K562 (cell line): ENCODE measurements around the gene MAD1L1. TPM values are rescaled to one million over a fixed set of nuclear protein-coding genes. Genes with fewer than 3 reads are reported as not detected.

Experiments
- BCOR ChIP-seq: fragments of 450-650 bp; IDR thresholded peaks from 2 replicates; pipeline ENCODE4 v1.6.1; 2016
- MAZ ChIP-seq, 2 experiments: fragments of 450-650 bp in 1 of 2; sonication (generic) in 1 of 2; formaldehyde crosslinking; IDR thresholded peaks in 1 of 2; conservative IDR thresholded peaks in 1 of 2; 2 replicates each; pipeline versions ENCODE4 v1.4.0 to v1.5.0; 2020; ENCODE audit warnings: mild to moderate bottlenecking in 1 of 2, missing genetic modification reagents in 1 of 2
- MCM3 ChIP-seq: fragments of 450-650 bp; IDR thresholded peaks from 2 replicates; pipeline ENCODE4 v1.6.1; 2016
- MECOM ChIP-seq: fragments of 250-450 bp; sonication (Bioruptor Pico); IDR thresholded peaks from 2 replicates; pipeline ENCODE4 v1.8.0; 2022; ENCODE audit warnings: inconsistent platforms
- NR2F6 ChIP-seq: fragments of 450-650 bp; formaldehyde crosslinking; IDR thresholded peaks from 2 replicates; pipeline ENCODE4 v1.4.0; 2020; ENCODE audit warnings: mild to moderate bottlenecking
- NR3C1 ChIP-seq: sonication (generic); formaldehyde crosslinking; IDR thresholded peaks from 2 replicates; pipeline ENCODE4 v1.8.1; 2022; ENCODE audit warnings: missing genetic modification reagents
- POU5F1 ChIP-seq: fragments of 150-350 bp; IDR thresholded peaks from 2 replicates; pipeline ENCODE4 v1.6.1; 2014; ENCODE audit warnings: borderline replicate concordance, low read length, low read depth, mild to moderate bottlenecking; ENCODE audit not compliant: partially characterized antibody
- PTRF ChIP-seq: fragments of 450-650 bp; IDR thresholded peaks from 2 replicates; pipeline ENCODE4 v1.6.1; 2016; ENCODE audit warnings: mild to moderate bottlenecking, missing genetic modification characterization, missing compliant biosample characterization
- RBM34 ChIP-seq: fragments of 200-400 bp; formaldehyde crosslinking; IDR thresholded peaks from 2 replicates; pipeline ENCODE4 v1.6.1; 2018; ENCODE audit warnings: low read length, borderline replicate concordance; ENCODE audit not compliant: insufficient read depth
- SLC30A9 ChIP-seq: fragments of 250-450 bp; sonication (Bioruptor Pico); IDR thresholded peaks from 2 replicates; pipeline ENCODE4 v1.8.0; 2022; ENCODE audit warnings: mild to moderate bottlenecking, moderate library complexity
- TCFL5 ChIP-seq: fragments of 250-450 bp; sonication (Bioruptor Pico); conservative IDR thresholded peaks from 2 replicates; pipeline ENCODE4 v1.6.1; 2021; ENCODE audit warnings: mild to moderate bottlenecking, moderate library complexity, matching md5 sums
- ZBTB17 ChIP-seq: fragments of 450-650 bp; formaldehyde crosslinking; IDR thresholded peaks from 2 replicates; pipeline ENCODE4 v1.4.0; 2020; ENCODE audit warnings: mild to moderate bottlenecking
- ZFP91 ChIP-seq: sonication (generic); formaldehyde crosslinking; IDR thresholded peaks from 2 replicates; pipeline ENCODE4 v1.8.0; 2022; ENCODE audit warnings: mild to moderate bottlenecking, missing genetic modification reagents
- ZNF165 ChIP-seq: fragments of 250-450 bp; sonication (Bioruptor Pico); IDR thresholded peaks from 2 replicates; pipeline ENCODE4 v1.4.0; 2020; ENCODE audit warnings: borderline replicate concordance
- ZNF184 ChIP-seq: sonication (generic); formaldehyde crosslinking; IDR thresholded peaks from 2 replicates; pipeline ENCODE4 v1.5.0; 2020; ENCODE audit warnings: missing genetic modification reagents
- ZNF282 ChIP-seq: sonication (generic); formaldehyde crosslinking; IDR thresholded peaks from 2 replicates; pipeline ENCODE4 v1.8.1; 2023; ENCODE audit warnings: missing genetic modification reagents
- ZNF740 ChIP-seq, 3 experiments: fragments of 200-800 bp in 1 of 3; sonication (Bioruptor generic) in 1 of 3; sonication (generic) in 1 of 3; formaldehyde crosslinking in 1 of 3; IDR thresholded peaks; 2 replicates each; pipeline versions ENCODE4 v1.6.1 to v1.8.0; 2016 to 2022; ENCODE audit warnings: mild to moderate bottlenecking in 2 of 3, missing compliant biosample characterization in 2 of 3, missing genetic modification characterization in 2 of 3, missing genetic modification reagents in 1 of 3
- polyA plus RNA-seq, 8 experiments: library from polyadenylated mRNA; depleted of rRNA in 4 of 8; stranded (reverse) in 5 of 8; unstranded in 3 of 8; fragments of >200 nt; fragmentation: Nextera tagmentation in 2 of 8; fragmentation: Illumina TruSeq in 1 of 8; extraction: Ambion mirVana in 2 of 8; extraction: Trizol in 1 of 8; gene quantifications; 2 replicates each; pipeline versions ENCODE4 v1.2.1 to v1.2.3, GENCODE V29; 2011 to 2014; ENCODE audit warnings: inconsistent platforms in 1 of 8, missing spikeins in 1 of 8
- total RNA-seq, 7 experiments: library from RNA; depleted of rRNA in 6 of 7; stranded (reverse); fragments of >200 nt in 6 of 7; fragmentation: Illumina TruSeq in 2 of 7; extraction: Trizol in 2 of 7; gene quantifications; 2 replicates each; pipeline versions ENCODE4 v1.2.1 to v1.2.3, GENCODE V29; 2011 to 2021; ENCODE audit warnings: low replicate concordance in 1 of 7
- TF ChIP-seq, protein P1 (sequence below): fragments of 250-450 bp; sonication (Bioruptor Pico); IDR thresholded peaks from 2 replicates; pipeline ENCODE4 v1.4.0; 2020
- TF ChIP-seq, protein P2 (sequence below): fragments of 250-450 bp; sonication (Bioruptor Pico); IDR thresholded peaks from 2 replicates; pipeline ENCODE4 v1.4.0; 2020; ENCODE audit warnings: mild to moderate bottlenecking

Gene MAD1L1
- total and polyA plus RNA-seq, 9 of the 15 experiments (the other 6 are each of a cell fraction or from before 2014, with no cell fraction given) = 1.7 to 89.7 (median 18.0) TPM

GRCh38 chr7:2109936-2110609 lies 122.7 kb downstream of the MAD1L1 start (continued):
- no peak for TF ChIP-seq ZNF740 (CRISPR knock-in tag; IDR thresholded peaks at IDR 0.05)
- no peak for TF ChIP-seq ZNF740 (tag; IDR thresholded peaks at IDR 0.05)
- TF ChIP-seq, protein P1, sequence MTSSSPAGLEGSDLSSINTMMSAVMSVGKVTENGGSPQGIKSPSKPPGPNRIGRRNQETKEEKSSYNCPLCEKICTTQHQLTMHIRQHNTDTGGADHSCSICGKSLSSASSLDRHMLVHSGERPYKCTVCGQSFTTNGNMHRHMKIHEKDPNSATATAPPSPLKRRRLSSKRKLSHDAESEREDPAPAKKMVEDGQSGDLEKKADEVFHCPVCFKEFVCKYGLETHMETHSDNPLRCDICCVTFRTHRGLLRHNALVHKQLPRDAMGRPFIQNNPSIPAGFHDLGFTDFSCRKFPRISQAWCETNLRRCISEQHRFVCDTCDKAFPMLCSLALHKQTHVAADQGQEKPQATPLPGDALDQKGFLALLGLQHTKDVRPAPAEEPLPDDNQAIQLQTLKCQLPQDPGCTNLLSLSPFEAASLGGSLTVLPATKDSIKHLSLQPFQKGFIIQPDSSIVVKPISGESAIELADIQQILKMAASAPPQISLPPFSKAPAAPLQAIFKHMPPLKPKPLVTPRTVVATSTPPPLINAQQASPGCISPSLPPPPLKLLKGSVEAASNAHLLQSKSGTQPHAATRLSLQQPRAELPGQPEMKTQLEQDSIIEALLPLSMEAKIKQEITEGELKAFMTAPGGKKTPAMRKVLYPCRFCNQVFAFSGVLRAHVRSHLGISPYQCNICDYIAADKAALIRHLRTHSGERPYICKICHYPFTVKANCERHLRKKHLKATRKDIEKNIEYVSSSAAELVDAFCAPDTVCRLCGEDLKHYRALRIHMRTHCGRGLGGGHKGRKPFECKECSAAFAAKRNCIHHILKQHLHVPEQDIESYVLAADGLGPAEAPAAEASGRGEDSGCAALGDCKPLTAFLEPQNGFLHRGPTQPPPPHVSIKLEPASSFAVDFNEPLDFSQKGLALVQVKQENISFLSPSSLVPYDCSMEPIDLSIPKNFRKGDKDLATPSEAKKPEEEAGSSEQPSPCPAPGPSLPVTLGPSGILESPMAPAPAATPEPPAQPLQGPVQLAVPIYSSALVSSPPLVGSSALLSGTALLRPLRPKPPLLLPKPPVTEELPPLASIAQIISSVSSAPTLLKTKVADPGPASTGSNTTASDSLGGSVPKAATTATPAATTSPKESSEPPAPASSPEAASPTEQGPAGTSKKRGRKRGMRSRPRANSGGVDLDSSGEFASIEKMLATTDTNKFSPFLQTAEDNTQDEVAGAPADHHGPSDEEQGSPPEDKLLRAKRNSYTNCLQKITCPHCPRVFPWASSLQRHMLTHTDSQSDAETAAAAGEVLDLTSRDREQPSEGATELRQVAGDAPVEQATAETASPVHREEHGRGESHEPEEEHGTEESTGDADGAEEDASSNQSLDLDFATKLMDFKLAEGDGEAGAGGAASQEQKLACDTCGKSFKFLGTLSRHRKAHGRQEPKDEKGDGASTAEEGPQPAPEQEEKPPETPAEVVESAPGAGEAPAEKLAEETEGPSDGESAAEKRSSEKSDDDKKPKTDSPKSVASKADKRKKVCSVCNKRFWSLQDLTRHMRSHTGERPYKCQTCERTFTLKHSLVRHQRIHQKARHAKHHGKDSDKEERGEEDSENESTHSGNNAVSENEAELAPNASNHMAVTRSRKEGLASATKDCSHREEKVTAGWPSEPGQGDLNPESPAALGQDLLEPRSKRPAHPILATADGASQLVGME (CRISPR knock-in tag) = no peak
- no peak for TF ChIP-seq MCM3
- TF ChIP-seq ZBTB17 (CRISPR knock-in tag) = no peak
- TF ChIP-seq ZFP91 (CRISPR knock-in tag) = no peak
- peak; percentile 65 to 69; a peak in 3 of 4 replicates for TF ChIP-seq MAZ (CRISPR knock-in tag; conservative IDR thresholded peaks at IDR 0.05 in 1 of 2, IDR thresholded peaks at IDR 0.05 in 1 of 2)
- TF ChIP-seq PTRF (tag) = no peak
- TF ChIP-seq MECOM (CRISPR knock-in tag) = 0 out of 2 replicates have a peak, but pooled peaks have one; percentile 47
- no peak for TF ChIP-seq ZNF184 (CRISPR knock-in tag)
- no peak for TF ChIP-seq ZNF282
- no peak for TF ChIP-seq SLC30A9 (CRISPR knock-in tag)
- TF ChIP-seq, protein P2, sequence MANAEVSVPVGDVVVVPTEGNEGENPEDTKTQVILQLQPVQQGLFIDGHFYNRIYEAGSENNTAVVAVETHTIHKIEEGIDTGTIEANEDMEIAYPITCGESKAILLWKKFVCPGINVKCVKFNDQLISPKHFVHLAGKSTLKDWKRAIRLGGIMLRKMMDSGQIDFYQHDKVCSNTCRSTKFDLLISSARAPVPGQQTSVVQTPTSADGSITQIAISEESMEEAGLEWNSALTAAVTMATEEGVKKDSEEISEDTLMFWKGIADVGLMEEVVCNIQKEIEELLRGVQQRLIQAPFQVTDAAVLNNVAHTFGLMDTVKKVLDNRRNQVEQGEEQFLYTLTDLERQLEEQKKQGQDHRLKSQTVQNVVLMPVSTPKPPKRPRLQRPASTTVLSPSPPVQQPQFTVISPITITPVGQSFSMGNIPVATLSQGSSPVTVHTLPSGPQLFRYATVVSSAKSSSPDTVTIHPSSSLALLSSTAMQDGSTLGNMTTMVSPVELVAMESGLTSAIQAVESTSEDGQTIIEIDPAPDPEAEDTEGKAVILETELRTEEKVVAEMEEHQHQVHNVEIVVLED = no peak
- TF ChIP-seq RBM34 = no peak
- peak; percentile 91 for TF ChIP-seq BCOR
- no peak for TF ChIP-seq POU5F1
- no peak for TF ChIP-seq NR2F6
- no peak for TF ChIP-seq TCFL5 (CRISPR knock-in tag)
- TF ChIP-seq NR3C1 = no peak
- no peak for TF ChIP-seq ZNF165 (CRISPR knock-in tag)
